ENCODE data around the gene RAD54L.

RAD54L gene

GRCh38 chr1:46285730-46286477 is 38.3 kb downstream of the RAD54L start:
- no peak overlapping the region for H3K4me3 ChIP-seq (ENCODE audit: low read depth, low read length)
- DNase-seq (ENCODE audit: low read depth) = no peak
- TF ChIP-seq CTCF (IDR thresholded peaks at IDR 0.05; ENCODE audit: low read depth, low read length, missing control alignments) = no peak

- no peak overlapping the region for H3K4me3 ChIP-seq (ENCODE audit: low read depth, low read length)
- no peak for DNase-seq (ENCODE audit: low read depth)
- TF ChIP-seq CTCF (IDR thresholded peaks at IDR 0.05; ENCODE audit: low read depth, low read length, missing control alignments) = no peak
Observed at GRCh38 chr1:46288485-46289133, 41.0 kb downstream of the RAD54L start.

- DNase-seq (ENCODE audit: low read depth) = no peak
- TF ChIP-seq CTCF (IDR thresholded peaks at IDR 0.05; ENCODE audit: low read depth, low read length, missing control alignments) = no peak
- no peak overlapping the region for H3K4me3 ChIP-seq (ENCODE audit: low read depth, low read length)
Observed at GRCh38 chr1:46289134-46289494, 41.6 kb downstream of the RAD54L start.

GRCh38 chr1:46289976-46290375 is 42.4 kb downstream of the RAD54L start:
- no peak for DNase-seq (ENCODE audit: low read depth)
- TF ChIP-seq CTCF (IDR thresholded peaks at IDR 0.05; ENCODE audit: low read depth, low read length, missing control alignments) = no peak
- no peak overlapping the region for H3K4me3 ChIP-seq (ENCODE audit: low read depth, low read length)

- TF ChIP-seq CTCF (IDR thresholded peaks at IDR 0.05; ENCODE audit: low read depth, low read length, missing control alignments) = no peak
- no peak for DNase-seq (ENCODE audit: low read depth)
Observed at GRCh38 chr1:46295306-46295705, 47.7 kb downstream of the RAD54L start.

GRCh38 chr1:46298387-46298786 is 50.8 kb downstream of the RAD54L start:
- H3K4me3 ChIP-seq (ENCODE audit: low read depth, low read length) = no peak overlapping the region
- DNase-seq (ENCODE audit: low read depth) = no peak
- TF ChIP-seq CTCF (IDR thresholded peaks at IDR 0.05; ENCODE audit: low read depth, low read length, missing control alignments) = no peak

More at GRCh38 chr1:46295306-46295705, 47.7 kb downstream of the RAD54L start:
- no peak overlapping the region for H3K4me3 ChIP-seq (ENCODE audit: low read depth, low read length)

All from GM12864 (cell line).